Keratinocyte (primary cell): Measurements from ENCODE around the gene DENND4A. TPM values are rescaled to one million over a fixed set of nuclear protein-coding genes. Genes with fewer than 3 reads are reported as not detected.

Experiments
- DNase-seq: peaks from one replicate; pipeline ENCODE4 v3.0.0-alpha.2; 2011; ENCODE audit warnings: low read depth, missing footprints, low spot score
- FAIRE-seq: peaks from 2 replicates; lab custom pipeline; 2011; peaks lifted over from hg19 to GRCh38; lab: Jason Lieb, UNC
- H2AFZ ChIP-seq: 2 replicates; pipeline ENCODE4 v1.6.0; 2012; ENCODE audit warnings: low read length, control low read depth, inconsistent platforms; ENCODE audit not compliant: control insufficient read depth
- H3K27ac ChIP-seq: 2 replicates; pipeline ENCODE4 v1.5.1; 2011; ENCODE audit warnings: low read length; ENCODE audit not compliant: control insufficient read depth, insufficient read depth
- H3K27me3 ChIP-seq: 3 replicates; pipeline ENCODE4 v1.6.0; 2011; ENCODE audit warnings: low read length; ENCODE audit not compliant: control insufficient read depth, insufficient read depth; ENCODE audit errors: extremely low read depth
- H3K36me3 ChIP-seq, 2 experiments: 2 replicates in 1 of 2; 3 replicates in 1 of 2; pipeline ENCODE4 v1.5.1; 2011; ENCODE audit warnings: low read length in 2 of 2, mild to moderate bottlenecking in 1 of 2; ENCODE audit not compliant: control insufficient read depth in 2 of 2, insufficient read depth in 2 of 2; ENCODE audit errors: extremely low read depth in 1 of 2
- H3K4me1 ChIP-seq: 3 replicates; pipeline ENCODE4 v1.5.1; 2011; ENCODE audit warnings: low read length; ENCODE audit not compliant: control insufficient read depth, insufficient read depth; ENCODE audit errors: extremely low read depth
- H3K4me2 ChIP-seq: 3 replicates; pipeline ENCODE4 v1.6.0; 2011; ENCODE audit warnings: low read depth, low read length; ENCODE audit not compliant: control insufficient read depth, insufficient read depth; ENCODE audit errors: extremely low read depth
- H3K4me3 ChIP-seq, 3 experiments: fragments of 200-600 bp in 1 of 3; sonication (generic) in 1 of 3; 2 replicates in 2 of 3; 3 replicates in 1 of 3; pipeline ENCODE4 v1.5.1; 2011 to 2016; ENCODE audit warnings: low read length in 3 of 3, mild to moderate bottlenecking in 3 of 3, control low read depth in 2 of 3, inconsistent platforms in 1 of 3, low read depth in 1 of 3, mixed read lengths in 1 of 3, mixed run types in 1 of 3, moderate library complexity in 1 of 3; ENCODE audit not compliant: control insufficient read depth in 2 of 3, insufficient read depth in 2 of 3; ENCODE audit errors: extremely low read depth in 1 of 3
- H3K79me2 ChIP-seq: 2 replicates; pipeline ENCODE4 v1.6.0; 2012; ENCODE audit warnings: low read length; ENCODE audit not compliant: control insufficient read depth, insufficient read depth
- H3K9ac ChIP-seq: 3 replicates; pipeline ENCODE4 v1.6.0; 2011; ENCODE audit warnings: low read length; ENCODE audit not compliant: control insufficient read depth, insufficient read depth; ENCODE audit errors: extremely low read depth
- H3K9me1 ChIP-seq: 3 replicates; pipeline ENCODE4 v1.6.0; 2011; ENCODE audit warnings: low read length; ENCODE audit not compliant: control insufficient read depth, insufficient read depth; ENCODE audit errors: extremely low read depth
- H3K9me3 ChIP-seq: 2 replicates; pipeline ENCODE4 v1.5.1; 2012; ENCODE audit warnings: low read depth, low read length; ENCODE audit not compliant: control insufficient read depth
- H4K20me1 ChIP-seq: 3 replicates; pipeline ENCODE4 v1.6.0; 2011; ENCODE audit warnings: low read length; ENCODE audit not compliant: control insufficient read depth, insufficient read depth; ENCODE audit errors: extremely low read depth
- EZH2 ChIP-seq: IDR thresholded peaks from one replicate; pipeline ENCODE4 v1.6.1; 2012; ENCODE audit warnings: inconsistent platforms, mild to moderate bottlenecking, low read length, moderate library complexity
- dilution Hi-C: fragments of 300-500 bp; cut with MboI; formaldehyde crosslinking; loops from one replicate; pipeline ENCODE4 v1.7.0; 2020; ENCODE audit warnings: low sequenced_read_pairs; ENCODE audit not compliant: extremely low pct_ligation_motif_present
- polyA plus RNA-seq, 5 experiments: library from polyadenylated mRNA; depleted of rRNA in 3 of 5; stranded (reverse) in 3 of 5; stranded (forward) in 1 of 5; unstranded in 1 of 5; fragments of >200 nt; gene quantifications; 1 replicate in 1 of 5; 2 replicates in 3 of 5; 3 replicates in 1 of 5; pipeline versions ENCODE4 v1.2.1 to v1.2.3, GENCODE V29; 2011 to 2012; ENCODE audit warnings: missing spikeins in 2 of 5, low read depth in 1 of 5, low replicate concordance in 1 of 5
- TF ChIP-seq, protein P1 (sequence below), 3 experiments: IDR thresholded peaks in 1 of 3; conservative IDR thresholded peaks in 1 of 3; optimal IDR thresholded peaks in 1 of 3; 2 replicates in 2 of 3; 3 replicates in 1 of 3; pipeline versions ENCODE3 to v1.5.1; 2011; ENCODE audit warnings: low read length in 3 of 3, mild to moderate bottlenecking in 3 of 3, moderate library complexity in 2 of 3, control low read depth in 1 of 3, inconsistent platforms in 1 of 3; ENCODE audit not compliant: insufficient read depth in 2 of 3; ENCODE audit errors: extremely low read depth in 1 of 3

Gene DENND4A
- polyA plus RNA-seq, 1 donor (not counting 4 experiments of a cell fraction or from before 2014, with no cell fraction given): 10.0 TPM

DNA sequence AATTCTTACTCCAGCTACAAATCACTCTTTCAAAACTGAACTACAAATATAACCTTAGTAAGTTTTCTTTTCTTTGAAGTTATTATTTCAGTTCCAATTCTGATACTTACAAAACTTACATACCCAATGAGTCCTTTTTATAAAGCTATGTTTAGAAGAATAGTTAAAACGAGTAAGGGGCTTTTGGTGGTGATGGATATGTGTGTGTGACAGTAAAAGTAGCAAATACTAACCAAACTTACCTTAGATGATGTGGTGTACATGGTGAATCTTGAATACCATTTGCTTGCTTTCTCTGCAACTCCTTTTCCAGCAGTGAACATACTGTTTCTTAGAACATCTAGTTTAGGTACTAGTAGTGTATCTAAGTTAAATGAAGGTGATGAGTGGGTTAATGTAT is 101.9 kb downstream of the DENND4A start:
- DNase-seq (no peak), FAIRE-seq (no peak)
- dilution Hi-C loops: no loop called here
- H3K9me1 ChIP-seq: no peaks in the 10 kb centered on the region
- no peaks in the 10 kb centered on the region for H3K79me2 ChIP-seq
- H3K9me3 ChIP-seq: no peaks in the 10 kb centered on the region
- no peaks in the 10 kb centered on the region for H3K4me1 ChIP-seq
- peaks cover 0 to 2% of the 10 kb centered on the region in 2 experiments for H3K36me3 ChIP-seq
- no peak overlapping the region for H2AFZ ChIP-seq
- no peaks in the 10 kb centered on the region for H4K20me1 ChIP-seq
- H3K27ac ChIP-seq: no peak overlapping the region
- no peak overlapping the region for H3K4me2 ChIP-seq
- H3K9ac ChIP-seq: no peak overlapping the region
- H3K4me3 ChIP-seq: no peak overlapping the region
- TF ChIP-seq, protein P1, sequence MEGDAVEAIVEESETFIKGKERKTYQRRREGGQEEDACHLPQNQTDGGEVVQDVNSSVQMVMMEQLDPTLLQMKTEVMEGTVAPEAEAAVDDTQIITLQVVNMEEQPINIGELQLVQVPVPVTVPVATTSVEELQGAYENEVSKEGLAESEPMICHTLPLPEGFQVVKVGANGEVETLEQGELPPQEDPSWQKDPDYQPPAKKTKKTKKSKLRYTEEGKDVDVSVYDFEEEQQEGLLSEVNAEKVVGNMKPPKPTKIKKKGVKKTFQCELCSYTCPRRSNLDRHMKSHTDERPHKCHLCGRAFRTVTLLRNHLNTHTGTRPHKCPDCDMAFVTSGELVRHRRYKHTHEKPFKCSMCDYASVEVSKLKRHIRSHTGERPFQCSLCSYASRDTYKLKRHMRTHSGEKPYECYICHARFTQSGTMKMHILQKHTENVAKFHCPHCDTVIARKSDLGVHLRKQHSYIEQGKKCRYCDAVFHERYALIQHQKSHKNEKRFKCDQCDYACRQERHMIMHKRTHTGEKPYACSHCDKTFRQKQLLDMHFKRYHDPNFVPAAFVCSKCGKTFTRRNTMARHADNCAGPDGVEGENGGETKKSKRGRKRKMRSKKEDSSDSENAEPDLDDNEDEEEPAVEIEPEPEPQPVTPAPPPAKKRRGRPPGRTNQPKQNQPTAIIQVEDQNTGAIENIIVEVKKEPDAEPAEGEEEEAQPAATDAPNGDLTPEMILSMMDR (optimal IDR thresholded peaks at IDR 0.05 in 1 of 3, IDR thresholded peaks at IDR 0.05 in 1 of 3, conservative IDR thresholded peaks at IDR 0.05 in 1 of 3; ENCODE audit: extremely low read depth in 1 of 3, insufficient read depth in 2 of 3, low read length in 3 of 3): no peak
- TF ChIP-seq EZH2: no peak
- no peaks in the 10 kb centered on the region for H3K27me3 ChIP-seq

DNA sequence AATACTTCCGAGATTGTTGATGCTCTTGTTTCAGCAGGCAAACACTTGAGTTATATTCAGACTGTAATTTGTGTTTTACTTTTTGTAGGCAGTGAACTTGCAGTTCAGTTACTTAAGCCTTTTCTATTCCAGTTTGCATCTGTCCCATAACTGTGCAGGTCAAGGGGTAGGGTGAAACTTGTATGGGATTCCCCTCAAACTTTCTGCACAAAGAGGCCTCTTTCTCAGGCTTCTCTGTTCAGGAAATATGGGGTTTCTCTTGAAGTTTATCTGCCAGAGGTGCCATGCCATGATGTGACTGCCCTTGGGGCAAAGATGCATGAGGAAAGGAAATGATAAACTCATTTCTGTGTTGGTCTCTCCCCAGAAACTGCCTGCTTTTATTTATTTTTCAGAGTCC is 103.6 kb downstream of the DENND4A start:
- H2AFZ ChIP-seq: no peak overlapping the region
- H3K4me3 ChIP-seq: no peak overlapping the region
- no peaks in the 10 kb centered on the region for H3K4me1 ChIP-seq
- H3K79me2 ChIP-seq: no peaks in the 10 kb centered on the region
- H3K9ac ChIP-seq: no peak overlapping the region
- no peaks in the 10 kb centered on the region for H3K9me3 ChIP-seq
- no peak for TF ChIP-seq EZH2
- TF ChIP-seq, protein P1 (optimal IDR thresholded peaks at IDR 0.05 in 1 of 3, IDR thresholded peaks at IDR 0.05 in 1 of 3, conservative IDR thresholded peaks at IDR 0.05 in 1 of 3; ENCODE audit: extremely low read depth in 1 of 3, insufficient read depth in 2 of 3, low read length in 3 of 3): no peak
- dilution Hi-C loops: no loop called here
- no peak for DNase-seq
- no peaks in the 10 kb centered on the region for H3K9me1 ChIP-seq
- H4K20me1 ChIP-seq: no peaks in the 10 kb centered on the region
- no peak overlapping the region for H3K4me2 ChIP-seq
- no peak overlapping the region for H3K27ac ChIP-seq
- no peak for FAIRE-seq
- peaks cover 0 to 2% of the 10 kb centered on the region in 2 experiments for H3K36me3 ChIP-seq
- H3K27me3 ChIP-seq: no peaks in the 10 kb centered on the region
